GM12872 (cell line): ENCODE measurements around the gene LCN1.

Experiments used
- CTCF ChIP-seq: IDR thresholded peaks from 3 replicates; pipeline ENCODE4 v1.5.1; 2011; ENCODE audit warnings: low read depth, mild to moderate bottlenecking, low read length, moderate library complexity; ENCODE audit not compliant: insufficient read depth

The LCN1 gene

GRCh38 chr9:135555910-135556309 is 34.7 kb downstream of the LCN1 start:
- TF ChIP-seq CTCF, result no peak

- TF ChIP-seq CTCF, result no peak
Measured at GRCh38 chr9:135559606-135560005, 38.4 kb downstream of the LCN1 start.

DNA sequence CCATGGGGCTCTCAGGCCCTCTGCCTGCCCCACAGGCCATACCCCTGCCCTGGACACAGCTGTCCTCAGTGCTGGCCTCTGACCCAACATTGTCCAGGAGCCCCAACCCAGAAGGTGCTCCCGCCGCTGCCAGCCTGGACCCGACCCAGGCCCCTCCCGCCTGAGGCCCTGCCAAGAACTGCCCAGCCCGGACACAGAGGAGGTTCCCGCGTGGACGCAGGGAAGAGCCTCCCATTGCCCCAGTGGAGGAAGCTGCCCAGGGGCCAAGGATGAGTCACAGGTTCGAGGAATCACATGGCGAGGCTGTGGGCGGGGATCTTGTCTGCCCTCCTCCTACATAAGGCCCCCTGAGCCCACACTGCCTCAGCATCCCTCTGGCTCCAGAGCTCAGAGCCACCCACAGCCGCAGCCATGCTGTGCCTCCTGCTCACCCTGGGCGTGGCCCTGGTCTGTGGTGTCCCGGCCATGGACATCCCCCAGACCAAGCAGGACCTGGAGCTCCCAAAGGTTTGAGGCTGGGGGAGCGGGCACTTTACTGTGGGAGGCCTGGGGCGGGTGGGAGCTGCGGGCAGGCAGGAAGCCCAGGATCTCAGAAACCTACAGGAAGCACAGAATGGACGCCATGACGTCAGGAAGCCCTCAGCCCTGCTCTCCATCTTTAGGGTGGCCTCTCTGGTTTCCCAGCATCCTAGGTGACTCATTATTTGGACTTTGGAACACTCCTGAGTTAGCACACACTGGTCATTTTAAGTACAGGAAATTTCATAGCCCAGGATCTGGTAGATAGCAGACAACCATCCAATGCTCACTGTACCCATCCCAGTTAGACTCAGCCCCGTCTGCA is 40.4 kb downstream of the LCN1 start, which contains the start of gene PAEP:
PAEP (plus strand) TSS at position 366 of the 844 bp plus-strand sequence.
- TF ChIP-seq CTCF, result no peak

- no peak for TF ChIP-seq CTCF
Measured at GRCh38 chr9:135562235-135562745, 41.0 kb downstream of the LCN1 start.

DNA sequence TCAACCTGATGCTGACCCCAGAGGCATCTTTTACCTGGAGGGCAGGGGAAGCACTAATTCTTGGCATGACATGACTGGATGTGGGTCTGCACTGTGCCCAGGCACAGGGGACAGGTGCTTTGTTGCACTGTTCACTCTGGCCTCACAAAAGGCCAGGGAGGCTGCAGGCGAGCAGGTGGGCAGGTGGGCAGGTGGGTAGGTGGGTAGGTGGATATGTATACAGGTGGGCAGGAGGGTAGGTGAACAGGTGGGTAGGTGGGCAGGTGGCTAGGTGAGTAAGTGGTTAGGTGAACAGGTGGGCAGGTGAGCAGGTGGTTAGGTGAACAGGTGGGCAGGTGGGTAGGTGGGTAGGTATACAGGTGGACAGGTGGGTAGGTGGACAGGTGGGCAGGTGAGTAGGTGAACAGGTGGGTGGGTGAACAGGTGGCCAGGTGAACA is 41.8 kb downstream of the LCN1 start:
- TF ChIP-seq CTCF, result no peak

DNA sequence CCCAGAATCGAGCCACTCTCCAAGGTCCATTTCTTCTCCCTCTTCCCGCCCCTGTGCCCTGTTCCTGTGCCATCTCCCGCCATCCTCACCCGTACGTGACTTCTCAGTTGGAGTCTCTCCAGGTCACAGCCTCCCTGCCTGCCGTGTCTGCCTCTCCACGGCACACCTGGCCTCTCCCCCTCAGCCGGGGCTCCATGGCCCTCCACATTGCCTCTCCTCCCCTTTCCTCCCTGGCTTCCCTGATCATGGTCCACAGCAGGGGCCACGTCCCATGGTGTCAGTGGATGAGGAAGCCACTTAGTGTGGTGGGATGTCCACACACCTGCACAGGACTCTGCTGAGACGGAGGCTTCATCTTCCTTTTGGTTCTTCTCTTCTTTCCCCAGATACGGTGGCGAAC is 42.6 kb downstream of the LCN1 start:
- TF ChIP-seq CTCF, result no peak

- no peak for TF ChIP-seq CTCF
Measured at GRCh38 chr9:135565141-135565628, 43.9 kb downstream of the LCN1 start.
